ENCODE results near the gene FAM228B.

Gene FAM228B

DNA sequence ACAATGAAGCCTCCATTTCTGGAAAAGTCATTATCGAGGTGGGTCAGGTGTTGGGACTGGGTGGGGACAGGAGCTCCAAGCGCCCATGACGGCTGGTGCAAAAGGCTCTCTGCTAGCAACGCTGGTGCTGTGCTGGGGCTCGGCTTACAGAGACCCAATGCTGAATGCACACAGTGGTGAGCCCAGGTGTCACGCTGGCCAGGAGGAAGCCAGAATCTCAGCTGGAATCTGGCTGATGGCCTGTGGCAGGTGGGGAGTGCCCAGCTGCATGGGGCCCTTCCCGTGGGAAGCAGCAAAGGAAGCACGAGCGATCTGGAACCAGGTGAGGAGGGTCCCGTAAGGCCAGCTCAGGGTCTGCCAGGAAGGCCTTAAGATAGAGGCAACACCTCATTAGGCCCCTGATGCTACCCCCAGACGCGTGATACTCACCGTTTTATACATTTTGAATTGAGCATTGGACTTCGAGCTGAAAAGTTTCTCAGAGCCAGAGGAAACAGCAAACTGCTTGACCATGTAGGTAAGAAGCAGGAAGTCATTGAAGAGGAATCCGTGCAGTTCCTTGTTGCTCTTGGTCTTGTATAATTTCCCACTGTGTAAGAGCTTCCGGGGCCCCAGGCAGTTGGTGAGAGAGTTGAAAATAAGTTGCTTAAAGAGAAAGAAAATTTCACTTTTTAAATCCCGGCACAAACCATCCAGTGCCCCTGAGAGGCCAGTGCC is 86.3 kb downstream of the FAM228B start:
- TF ChIP-seq, protein P1, sequence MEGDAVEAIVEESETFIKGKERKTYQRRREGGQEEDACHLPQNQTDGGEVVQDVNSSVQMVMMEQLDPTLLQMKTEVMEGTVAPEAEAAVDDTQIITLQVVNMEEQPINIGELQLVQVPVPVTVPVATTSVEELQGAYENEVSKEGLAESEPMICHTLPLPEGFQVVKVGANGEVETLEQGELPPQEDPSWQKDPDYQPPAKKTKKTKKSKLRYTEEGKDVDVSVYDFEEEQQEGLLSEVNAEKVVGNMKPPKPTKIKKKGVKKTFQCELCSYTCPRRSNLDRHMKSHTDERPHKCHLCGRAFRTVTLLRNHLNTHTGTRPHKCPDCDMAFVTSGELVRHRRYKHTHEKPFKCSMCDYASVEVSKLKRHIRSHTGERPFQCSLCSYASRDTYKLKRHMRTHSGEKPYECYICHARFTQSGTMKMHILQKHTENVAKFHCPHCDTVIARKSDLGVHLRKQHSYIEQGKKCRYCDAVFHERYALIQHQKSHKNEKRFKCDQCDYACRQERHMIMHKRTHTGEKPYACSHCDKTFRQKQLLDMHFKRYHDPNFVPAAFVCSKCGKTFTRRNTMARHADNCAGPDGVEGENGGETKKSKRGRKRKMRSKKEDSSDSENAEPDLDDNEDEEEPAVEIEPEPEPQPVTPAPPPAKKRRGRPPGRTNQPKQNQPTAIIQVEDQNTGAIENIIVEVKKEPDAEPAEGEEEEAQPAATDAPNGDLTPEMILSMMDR (conservative IDR thresholded peaks at IDR 0.05; ENCODE audit: low read length) = no peak
- TF ChIP-seq EZH2phosphoT487 (IDR thresholded peaks at IDR 0.05; ENCODE audit: borderline replicate concordance) = no peak
- H3K79me2 ChIP-seq (ENCODE audit: insufficient read depth, low read length) = no peaks in the 10 kb centered on the region
- H3K4me3 ChIP-seq (ENCODE audit: low read length, poor library complexity, severe bottlenecking) = no peak overlapping the region
- H3K9me3 ChIP-seq (ENCODE audit: insufficient read depth, low read depth, low read length) = no peaks in the 10 kb centered on the region
- no peaks in the 10 kb centered on the region for H3K27me3 ChIP-seq (ENCODE audit: insufficient read depth, low read length, poor library complexity, severe bottlenecking)
- peaks cover 29% of the 10 kb centered on the region; the same call in 1 of the 2 replicates for H3K36me3 ChIP-seq (ENCODE audit: insufficient read depth, low read length)
- no peak overlapping the region for H3K9ac ChIP-seq (ENCODE audit: low read depth, low read length, poor library complexity, severe bottlenecking)
- no peaks in the 10 kb centered on the region for H3K4me1 ChIP-seq (ENCODE audit: insufficient read depth, low read length, poor library complexity, severe bottlenecking)
- H2AFZ ChIP-seq (ENCODE audit: low read length) = no peak overlapping the region
- H3K4me2 ChIP-seq (ENCODE audit: low read depth, low read length, poor library complexity, severe bottlenecking) = no peak overlapping the region
- H4K20me1 ChIP-seq (ENCODE audit: insufficient read depth, low read length, poor library complexity, severe bottlenecking) = no peaks in the 10 kb centered on the region
- no peaks in the 10 kb centered on the region for H3F3A ChIP-seq (ENCODE audit: low read depth)
- no peaks in the 10 kb centered on the region for H3K9me2 ChIP-seq (replicated peaks; ENCODE audit: low read depth, low read length)

DNA sequence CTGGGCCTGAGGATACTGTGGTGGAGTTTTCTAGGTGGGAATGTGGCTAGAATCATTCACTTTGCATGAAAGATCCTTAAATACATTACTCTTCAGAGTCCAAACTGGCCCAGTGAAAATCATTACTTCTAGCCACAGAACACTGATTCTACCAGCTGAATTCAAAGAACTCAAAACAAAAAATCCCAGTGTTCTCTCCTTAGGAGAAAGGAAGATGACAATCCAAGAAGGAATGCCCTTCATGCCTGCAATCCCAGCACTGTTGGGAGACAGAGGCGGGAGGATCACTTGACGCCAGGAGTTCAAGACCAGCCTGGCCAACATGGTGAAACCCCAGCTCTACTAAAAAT is 86.8 kb downstream of the FAM228B start:
- Histone ChIP-seq H4K20me1 (ENCODE audit: insufficient read depth, low read length, poor library complexity, severe bottlenecking) (no peaks in the 10 kb centered on the region), H3K27me3 (ENCODE audit: insufficient read depth, low read length, poor library complexity, severe bottlenecking) (no peaks in the 10 kb centered on the region), H3K4me3 (ENCODE audit: low read length, poor library complexity, severe bottlenecking) (no peak overlapping the region), H2AFZ (ENCODE audit: low read length) (no peak overlapping the region), H3K9me2 (replicated peaks; ENCODE audit: low read depth, low read length) (no peaks in the 10 kb centered on the region), H3K4me2 (ENCODE audit: low read depth, low read length, poor library complexity, severe bottlenecking) (no peak overlapping the region), H3K36me3 (ENCODE audit: insufficient read depth, low read length) (peaks cover 29% of the 10 kb centered on the region; the same call in 1 of the 2 replicates), H3K4me1 (ENCODE audit: insufficient read depth, low read length, poor library complexity, severe bottlenecking) (no peaks in the 10 kb centered on the region), H3K9ac (ENCODE audit: low read depth, low read length, poor library complexity, severe bottlenecking) (no peak overlapping the region), H3K9me3 (ENCODE audit: insufficient read depth, low read depth, low read length) (no peaks in the 10 kb centered on the region), H3K79me2 (ENCODE audit: insufficient read depth, low read length) (no peaks in the 10 kb centered on the region), H3F3A (ENCODE audit: low read depth) (no peaks in the 10 kb centered on the region)
- TF ChIP-seq, protein P1 (conservative IDR thresholded peaks at IDR 0.05; ENCODE audit: low read length) = no peak
- TF ChIP-seq EZH2phosphoT487 (IDR thresholded peaks at IDR 0.05; ENCODE audit: borderline replicate concordance) = no peak

DNA sequence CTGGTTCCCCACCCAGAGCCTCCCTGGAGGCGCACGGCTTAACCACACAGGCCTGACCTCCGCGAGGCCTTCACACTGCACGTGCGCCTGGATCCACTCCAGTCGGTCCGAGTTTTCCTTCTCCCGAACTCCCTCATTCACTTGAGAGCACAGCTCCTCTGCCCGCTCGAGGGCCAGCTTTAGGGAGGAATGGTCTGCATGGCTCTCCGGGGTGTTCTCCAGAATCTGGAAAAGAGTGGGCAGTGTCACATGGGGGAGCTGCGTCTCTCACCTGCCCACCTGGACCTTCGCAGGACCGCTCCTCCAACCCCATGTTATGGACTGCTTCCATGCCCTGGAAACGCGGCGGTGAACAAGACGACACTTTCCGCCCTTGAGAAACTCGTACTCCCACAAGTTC is 87.5 kb downstream of the FAM228B start:
- Histone ChIP-seq H3K4me1 (ENCODE audit: insufficient read depth, low read length, poor library complexity, severe bottlenecking) (no peaks in the 10 kb centered on the region), H4K20me1 (ENCODE audit: insufficient read depth, low read length, poor library complexity, severe bottlenecking) (no peaks in the 10 kb centered on the region), H3K4me3 (ENCODE audit: low read length, poor library complexity, severe bottlenecking) (no peak overlapping the region), H3K36me3 (ENCODE audit: insufficient read depth, low read length) (peaks cover 31% of the 10 kb centered on the region; the same call in 1 of the 2 replicates), H3F3A (ENCODE audit: low read depth) (no peaks in the 10 kb centered on the region), H3K9me3 (ENCODE audit: insufficient read depth, low read depth, low read length) (no peaks in the 10 kb centered on the region), H3K27me3 (ENCODE audit: insufficient read depth, low read length, poor library complexity, severe bottlenecking) (no peaks in the 10 kb centered on the region), H3K9ac (ENCODE audit: low read depth, low read length, poor library complexity, severe bottlenecking) (no peak overlapping the region), H3K4me2 (ENCODE audit: low read depth, low read length, poor library complexity, severe bottlenecking) (no peak overlapping the region), H2AFZ (ENCODE audit: low read length) (no peak overlapping the region), H3K79me2 (ENCODE audit: insufficient read depth, low read length) (no peaks in the 10 kb centered on the region), H3K9me2 (replicated peaks; ENCODE audit: low read depth, low read length) (no peaks in the 10 kb centered on the region)
- TF ChIP-seq EZH2phosphoT487 (IDR thresholded peaks at IDR 0.05; ENCODE audit: borderline replicate concordance) = no peak
- TF ChIP-seq, protein P1 (conservative IDR thresholded peaks at IDR 0.05; ENCODE audit: low read length) = no peak

All from Loucy (cell line).